Neural progenitor cell (in vitro differentiated cells): ENCODE results near the gene ADAMTS18.

Experiments used
- EZH2 ChIP-seq: fragments of 200-600 bp; sonication (generic); IDR thresholded peaks from 2 replicates; pipeline ENCODE4 v1.6.1; 2017; ENCODE audit warnings: antibody characterized with exemption, mild to moderate bottlenecking, moderate library complexity
- EZH2phosphoT487 ChIP-seq: fragments of 200-600 bp; sonication (generic); IDR thresholded peaks from 2 replicates; pipeline ENCODE4 v1.6.1; 2017; ENCODE audit warnings: antibody characterized with exemption
- TF ChIP-seq, protein P1 (sequence below): fragments of 200-600 bp; sonication (generic); IDR thresholded peaks from 2 replicates; pipeline ENCODE4 v1.5.1; 2017; ENCODE audit warnings: antibody characterized with exemption, mild to moderate bottlenecking

- TF ChIP-seq, protein P1, sequence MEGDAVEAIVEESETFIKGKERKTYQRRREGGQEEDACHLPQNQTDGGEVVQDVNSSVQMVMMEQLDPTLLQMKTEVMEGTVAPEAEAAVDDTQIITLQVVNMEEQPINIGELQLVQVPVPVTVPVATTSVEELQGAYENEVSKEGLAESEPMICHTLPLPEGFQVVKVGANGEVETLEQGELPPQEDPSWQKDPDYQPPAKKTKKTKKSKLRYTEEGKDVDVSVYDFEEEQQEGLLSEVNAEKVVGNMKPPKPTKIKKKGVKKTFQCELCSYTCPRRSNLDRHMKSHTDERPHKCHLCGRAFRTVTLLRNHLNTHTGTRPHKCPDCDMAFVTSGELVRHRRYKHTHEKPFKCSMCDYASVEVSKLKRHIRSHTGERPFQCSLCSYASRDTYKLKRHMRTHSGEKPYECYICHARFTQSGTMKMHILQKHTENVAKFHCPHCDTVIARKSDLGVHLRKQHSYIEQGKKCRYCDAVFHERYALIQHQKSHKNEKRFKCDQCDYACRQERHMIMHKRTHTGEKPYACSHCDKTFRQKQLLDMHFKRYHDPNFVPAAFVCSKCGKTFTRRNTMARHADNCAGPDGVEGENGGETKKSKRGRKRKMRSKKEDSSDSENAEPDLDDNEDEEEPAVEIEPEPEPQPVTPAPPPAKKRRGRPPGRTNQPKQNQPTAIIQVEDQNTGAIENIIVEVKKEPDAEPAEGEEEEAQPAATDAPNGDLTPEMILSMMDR = peak; percentile 66
- no peak for TF ChIP-seq EZH2phosphoT487
- TF ChIP-seq EZH2 = no peak
These were observed 3.0 kb upstream of the ADAMTS18 start for GRCh38 chr16:77437859-77438258.
